Activated T-cell treated with anti-CD3 and anti-CD28 coated beads, Interleukin-2, amount 50 U/mL, for 4 hours (primary cell): ENCODE results near the gene KLRC3. TPM values are rescaled to one million over a fixed set of nuclear protein-coding genes. Genes with fewer than 3 reads are reported as not detected.
"Not testable (repeated sequence)": the region's sequence is repeated elsewhere in the genome, so short reads cannot be mapped to it uniquely, and the experiment has no call there.

Experiments used
- ATAC-seq, 2 donors: fragments of 200-7000 bp; cut with Tn5 transposase; one replicate each; pipeline ENCODE4 v1.10.0; 2021
- DNase-seq: peaks from one replicate; pipeline ENCODE4 v3.0.0-alpha.2; 2020
- H3K27me3 Mint-ChIP-seq: one replicate; pipeline ENCODE4 v1.8.0; 2021; ENCODE audit warnings: low read depth, mixed read lengths
- H3K36me3 Mint-ChIP-seq: one replicate; pipeline ENCODE4 v1.8.0; 2022; ENCODE audit warnings: mixed read lengths; ENCODE audit not compliant: insufficient read depth
- H3K4me1 Mint-ChIP-seq: one replicate; pipeline ENCODE4 v1.8.0; 2021; ENCODE audit warnings: low read depth, mixed read lengths
- H3K4me3 Mint-ChIP-seq: one replicate; pipeline ENCODE4 v1.8.0; 2021; ENCODE audit warnings: mild to moderate bottlenecking, moderate library complexity, mixed read lengths
- H3K9me3 Mint-ChIP-seq: one replicate; pipeline ENCODE4 v1.8.0; 2021; ENCODE audit warnings: mixed read lengths
- total RNA-seq, 3 donors: library from RNA; stranded (reverse); gene quantifications; one replicate each; pipeline ENCODE4 v1.2.1, GENCODE V29; 2021

KLRC3 gene
- total RNA-seq, 3 donors from 2014 or later = 0.46 to 0.47 TPM; not detected in 1

DNA sequence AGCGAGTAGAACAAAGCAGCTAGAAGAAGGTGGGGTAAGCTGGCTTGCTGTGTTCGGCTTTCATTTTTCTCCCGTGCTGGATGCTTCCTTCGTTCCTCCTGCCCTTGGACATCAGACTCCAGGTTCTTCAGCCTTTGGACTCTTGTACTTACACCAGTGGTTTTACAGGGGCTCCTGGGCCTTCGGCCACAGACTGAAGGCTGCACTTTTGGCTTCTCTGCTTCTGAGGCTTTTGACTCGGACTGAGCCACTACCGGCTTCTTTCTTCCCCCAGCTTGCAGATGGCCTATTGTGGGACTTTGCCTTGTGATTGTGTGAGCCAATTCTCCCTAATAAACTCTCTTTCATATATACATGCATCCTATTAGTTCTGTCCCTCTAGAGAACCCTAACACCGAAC is 5.5 kb upstream of the KLRC3 start:
- H3K4me1 Mint-ChIP-seq, ATAC-seq, DNase-seq, H3K27me3 Mint-ChIP-seq, H3K9me3 Mint-ChIP-seq, H3K36me3 Mint-ChIP-seq, H3K4me3 Mint-ChIP-seq: not testable (repeated sequence)

DNA sequence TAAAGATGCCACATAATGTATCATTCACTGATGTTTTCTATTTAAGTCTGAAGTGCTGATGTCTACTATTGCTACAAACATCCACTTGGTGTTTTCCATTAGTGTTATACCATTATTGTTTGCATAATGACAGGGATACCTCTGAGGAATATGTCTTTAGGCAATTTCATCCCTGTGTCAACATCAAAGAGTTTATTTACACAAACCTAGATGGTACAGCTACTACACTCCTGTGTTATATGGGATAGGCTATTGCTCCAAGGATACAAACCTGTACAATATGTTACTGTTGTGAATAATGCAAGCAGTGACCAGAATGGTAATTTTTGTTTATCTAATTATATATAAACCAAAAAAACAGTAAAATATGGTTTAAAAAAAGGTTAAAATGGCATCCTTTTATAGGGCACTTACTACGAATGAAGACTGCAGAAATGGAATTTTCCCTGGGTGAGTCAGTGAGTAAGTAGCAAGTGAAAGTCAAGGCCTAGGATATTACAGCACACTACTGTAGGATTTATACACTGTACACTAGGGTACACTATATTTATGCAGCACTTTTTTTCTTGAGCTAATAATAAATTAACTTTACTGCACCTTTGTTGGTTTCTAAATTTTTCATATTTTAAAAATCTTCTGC is 4.0 kb upstream of the KLRC3 start:
- not testable (repeated sequence) for H3K27me3 Mint-ChIP-seq, H3K4me3 Mint-ChIP-seq, H3K9me3 Mint-ChIP-seq, DNase-seq, H3K4me1 Mint-ChIP-seq, H3K36me3 Mint-ChIP-seq
- ATAC-seq = peak in 1 of 2 donors; percentile 38

DNA sequence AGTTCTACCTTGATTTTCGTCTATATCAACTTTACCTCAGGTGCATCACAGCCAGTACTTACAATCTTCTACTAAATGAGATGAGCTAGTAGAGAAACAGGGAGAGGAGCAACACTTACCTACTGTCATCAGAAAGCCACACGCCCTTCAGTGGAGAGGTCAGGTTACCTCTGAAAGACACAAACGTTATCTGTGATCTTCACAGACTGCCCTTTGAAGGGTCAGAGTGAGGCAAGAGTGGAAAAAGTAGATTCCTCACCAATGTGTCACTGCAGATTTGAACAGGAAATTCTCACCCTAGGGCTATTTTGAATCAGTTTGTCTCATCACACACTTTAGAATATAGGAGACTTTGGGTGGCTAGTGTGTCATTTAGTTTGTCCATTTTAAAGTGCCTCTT is 1.8 kb upstream of the KLRC3 start:
- DNase-seq, H3K36me3 Mint-ChIP-seq, H3K4me1 Mint-ChIP-seq, H3K9me3 Mint-ChIP-seq, H3K4me3 Mint-ChIP-seq, H3K27me3 Mint-ChIP-seq: not testable (repeated sequence)
- peak; percentile 43 to 59 for ATAC-seq

DNA sequence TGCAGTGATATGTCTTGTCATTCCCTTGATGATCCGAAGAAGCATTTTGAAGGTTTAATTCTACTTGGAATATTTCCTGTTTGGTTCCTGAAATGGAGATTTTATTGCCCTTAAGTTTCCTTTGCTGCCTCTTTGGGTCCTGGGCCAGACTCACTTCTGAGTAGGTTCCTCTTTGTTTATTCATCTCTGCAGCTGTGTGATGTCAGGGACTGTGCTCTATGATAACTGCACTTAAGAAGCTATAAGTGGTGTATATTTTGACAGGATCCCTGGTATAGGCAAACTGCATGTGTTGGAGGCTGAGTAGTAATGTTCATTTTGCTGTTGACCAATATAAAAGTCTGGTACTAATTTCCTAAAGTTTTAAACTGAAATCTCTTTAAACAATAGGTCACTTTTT is 11.0 kb downstream of the KLRC3 start, which contains the start of gene KLRC4:
Gene KLRC4 (minus strand): TSS at position 366 of the 400 bp plus-strand sequence. CDS start 182 bp downstream, at position 184.
- H3K9me3 Mint-ChIP-seq = peaks cover 3% of the 10 kb centered on the region
- DNase-seq (no peak), ATAC-seq (peak in 1 of 2 donors; percentile 68)
- no peaks in the 10 kb centered on the region for H3K36me3 Mint-ChIP-seq
- H3K27me3 Mint-ChIP-seq = peaks cover 7% of the 10 kb centered on the region
- H3K4me1 Mint-ChIP-seq = no peaks in the 10 kb centered on the region
- H3K4me3 Mint-ChIP-seq = peak within 1 kb of the TSS; percentile 66

DNA sequence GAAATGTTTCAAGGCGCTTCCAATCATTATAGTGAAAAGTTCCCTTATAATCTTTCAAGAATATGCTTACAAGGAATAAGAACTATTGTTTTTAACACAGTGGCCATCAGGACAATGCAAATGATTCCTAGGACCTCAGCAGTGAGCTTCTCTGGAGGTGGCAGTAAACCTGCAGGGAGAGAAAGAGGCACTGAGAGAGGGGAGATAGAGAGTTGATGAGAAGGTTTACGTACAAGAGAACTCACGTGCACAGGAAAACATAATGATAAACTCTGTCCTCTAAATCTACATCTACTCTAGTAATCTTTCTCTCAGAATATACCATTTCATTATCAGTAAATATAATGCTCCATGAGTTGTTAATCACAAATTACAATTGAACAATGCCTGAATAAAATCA is 11.6 kb downstream of the KLRC3 start:
- DNase-seq (no peak), ATAC-seq (no peak)
- Mint-ChIP-seq H3K36me3 (no peaks in the 10 kb centered on the region), H3K27me3 (peaks cover 7% of the 10 kb centered on the region), H3K9me3 (peaks cover 3% of the 10 kb centered on the region), H3K4me3 (peak overlapping the region; percentile 66), H3K4me1 (no peaks in the 10 kb centered on the region)

DNA sequence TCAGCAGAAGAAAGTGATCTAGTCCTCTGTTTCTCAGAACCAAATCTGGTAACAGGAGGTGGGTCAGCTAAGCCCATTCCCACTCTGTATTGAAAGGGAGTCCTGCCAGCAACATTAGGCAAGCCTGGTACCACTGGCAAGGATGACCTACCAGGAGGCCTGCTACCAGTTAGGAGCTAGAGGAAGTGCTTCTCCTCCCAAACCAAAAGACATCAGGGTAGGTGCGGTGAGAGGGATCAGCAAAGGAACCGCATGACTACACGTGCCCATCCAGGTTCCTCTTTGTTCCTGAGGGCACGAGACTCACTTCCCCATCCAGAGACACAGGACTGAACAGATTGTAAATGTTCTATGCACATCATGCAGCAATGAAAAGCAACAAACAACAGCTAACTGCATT is 13.7 kb downstream of the KLRC3 start:
- Mint-ChIP-seq H3K9me3 (peaks cover 3% of the 10 kb centered on the region), H3K4me3 (peak overlapping the region; percentile 61), H3K4me1 (no peaks in the 10 kb centered on the region), H3K27me3 (peaks cover 3% of the 10 kb centered on the region), H3K36me3 (no peaks in the 10 kb centered on the region)
- ATAC-seq = peak; percentile 14 to 18
- DNase-seq = no peak

DNA sequence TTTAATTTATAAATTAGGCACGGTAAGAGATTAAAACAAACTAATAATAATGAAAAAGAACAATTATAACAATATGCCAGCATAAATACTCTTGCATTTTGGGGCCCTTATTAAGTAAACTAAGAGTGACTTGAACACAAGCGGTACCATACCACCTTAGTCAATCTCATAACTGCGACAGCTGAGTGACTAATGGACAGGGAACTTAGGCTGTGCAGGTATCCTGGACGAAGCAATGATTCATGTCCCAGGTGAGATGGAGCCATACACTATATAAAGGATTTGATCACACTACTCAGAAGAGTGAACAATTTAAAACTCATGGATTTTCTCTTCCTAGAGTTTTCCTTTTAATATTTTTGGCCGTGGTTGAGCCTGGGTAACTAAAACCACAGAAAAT is 15.1 kb downstream of the KLRC3 start:
- Mint-ChIP-seq H3K4me1 (no peaks in the 10 kb centered on the region), H3K4me3 (peak overlapping the region; percentile 10), H3K9me3 (peaks cover 3% of the 10 kb centered on the region), H3K36me3 (no peaks in the 10 kb centered on the region), H3K27me3 (peaks cover 6% of the 10 kb centered on the region)
- ATAC-seq = peak in 1 of 2 donors; percentile 56
- no peak for DNase-seq

DNA sequence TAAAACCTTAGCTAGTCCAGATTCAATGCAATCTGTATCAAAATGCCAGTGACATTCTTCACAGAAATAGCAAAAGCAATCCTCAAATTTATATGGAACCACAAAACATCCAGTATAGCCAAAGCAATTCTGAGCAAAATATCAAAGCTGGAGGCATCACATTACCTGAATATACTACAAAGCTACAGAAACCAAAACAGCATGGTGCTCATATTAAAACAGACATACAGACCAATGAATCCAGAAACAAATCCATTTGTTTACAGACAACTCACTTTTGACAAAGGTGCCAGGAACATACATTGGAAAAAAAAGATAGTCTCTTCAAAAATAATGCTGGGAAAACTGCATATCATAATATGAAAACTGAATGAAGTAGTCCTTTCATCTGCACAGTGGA is 15.6 kb downstream of the KLRC3 start:
- H3K27me3 Mint-ChIP-seq = peaks cover 10% of the 10 kb centered on the region
- H3K9me3 Mint-ChIP-seq = peaks cover 3% of the 10 kb centered on the region
- H3K4me1 Mint-ChIP-seq = peaks cover 1% of the 10 kb centered on the region
- H3K36me3 Mint-ChIP-seq = no peaks in the 10 kb centered on the region
- DNase-seq (no peak), ATAC-seq (no peak)
- peak overlapping the region; percentile 10 for H3K4me3 Mint-ChIP-seq

DNA sequence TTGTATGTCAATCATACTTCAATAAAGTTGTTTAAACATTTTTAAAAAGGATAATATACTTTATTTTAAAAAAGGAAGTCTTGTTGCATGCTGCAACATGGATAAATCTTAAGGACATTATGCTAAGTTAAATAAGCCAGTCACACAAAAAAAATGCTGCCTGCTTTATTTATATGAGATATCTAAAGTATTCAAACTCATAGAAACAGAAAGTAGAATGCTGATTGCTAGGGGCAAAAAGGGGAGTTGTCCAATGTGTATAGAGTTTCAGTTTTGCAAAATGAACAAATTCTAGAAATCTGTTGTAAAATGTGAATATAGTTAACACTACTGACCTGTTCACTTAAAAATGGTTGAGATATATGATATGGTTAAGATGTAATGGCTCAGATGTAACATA is 19.6 kb downstream of the KLRC3 start:
- H3K4me3 Mint-ChIP-seq = peak overlapping the region; percentile 16
- peaks cover 12% of the 10 kb centered on the region for H3K27me3 Mint-ChIP-seq
- H3K9me3 Mint-ChIP-seq = peaks cover 3% of the 10 kb centered on the region
- H3K36me3 Mint-ChIP-seq = no peaks in the 10 kb centered on the region
- no peak for DNase-seq
- H3K4me1 Mint-ChIP-seq = peaks cover 7% of the 10 kb centered on the region
- no peak for ATAC-seq

DNA sequence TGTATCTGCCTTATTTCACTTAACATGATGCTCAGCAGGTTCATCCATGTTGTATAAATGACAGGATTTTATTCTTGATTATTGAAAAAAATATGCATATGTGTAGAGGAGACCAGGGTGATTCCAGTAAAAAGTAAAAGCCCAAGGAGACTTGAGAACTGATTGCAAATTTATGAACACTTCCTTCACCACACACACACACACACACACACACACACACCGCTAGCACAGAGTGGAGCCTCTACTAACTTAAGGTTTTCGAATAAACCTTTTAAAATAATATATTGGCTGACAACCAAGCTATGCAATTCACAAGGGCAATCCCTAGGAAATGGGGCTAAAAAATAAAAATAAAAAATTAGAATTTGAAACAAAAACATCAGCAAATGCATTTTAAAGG is 22.2 kb downstream of the KLRC3 start:
- no peak for ATAC-seq
- Mint-ChIP-seq H3K36me3 (no peaks in the 10 kb centered on the region), H3K9me3 (no peaks in the 10 kb centered on the region), H3K4me1 (peaks cover 15% of the 10 kb centered on the region), H3K27me3 (peaks cover 15% of the 10 kb centered on the region), H3K4me3 (peak overlapping the region; percentile 32)
- no peak for DNase-seq

DNA sequence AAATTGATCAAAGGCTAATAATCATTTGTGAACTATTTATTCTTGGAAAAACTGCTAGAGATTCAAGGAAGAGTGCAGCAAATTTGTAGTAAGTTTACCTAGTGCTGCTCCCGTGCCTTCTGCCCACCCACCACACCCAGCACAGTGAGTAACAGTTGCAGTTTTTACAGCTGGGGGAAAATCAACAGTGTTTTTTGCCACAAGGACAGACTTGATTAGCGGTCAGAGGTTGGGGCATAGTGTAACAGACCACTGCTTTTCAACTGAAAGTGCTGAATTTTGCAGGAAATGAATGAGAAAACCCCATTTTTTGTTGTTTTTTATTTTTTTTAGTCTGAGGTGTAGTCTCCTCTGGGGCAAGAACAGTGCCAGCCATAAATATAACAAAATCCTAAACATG is 23.1 kb downstream of the KLRC3 start:
- no peaks in the 10 kb centered on the region for H3K36me3 Mint-ChIP-seq
- peaks cover 15% of the 10 kb centered on the region for H3K27me3 Mint-ChIP-seq
- H3K9me3 Mint-ChIP-seq = no peaks in the 10 kb centered on the region
- DNase-seq = no peak
- ATAC-seq = peak; percentile 44 to 61
- H3K4me1 Mint-ChIP-seq = peaks cover 19% of the 10 kb centered on the region
- peak overlapping the region; percentile 16 for H3K4me3 Mint-ChIP-seq

DNA sequence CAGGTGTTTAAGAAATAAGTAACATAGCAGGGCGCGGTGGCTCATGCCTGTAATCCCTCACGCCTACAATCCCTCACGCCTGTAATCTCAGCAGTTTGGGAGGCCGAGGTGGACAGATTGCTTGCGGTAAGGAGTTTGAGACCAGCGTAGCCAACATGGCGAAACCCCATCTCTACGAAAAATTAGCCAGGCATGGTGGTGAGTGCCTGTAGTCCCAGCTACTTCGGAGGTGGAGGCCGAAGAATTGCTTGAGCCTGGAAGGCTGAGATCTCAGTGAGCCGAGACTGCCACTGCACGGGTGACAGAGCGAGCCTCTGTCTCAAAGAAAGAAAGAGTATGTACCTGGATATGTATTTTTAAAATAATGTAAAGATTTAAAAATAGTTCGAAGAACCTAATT is 24.2 kb downstream of the KLRC3 start:
- H3K9me3 Mint-ChIP-seq, H3K36me3 Mint-ChIP-seq, ATAC-seq, DNase-seq, H3K4me3 Mint-ChIP-seq: not testable (repeated sequence)
- Mint-ChIP-seq H3K4me1 (peaks cover 24% of the 10 kb centered on the region), H3K27me3 (peaks cover 15% of the 10 kb centered on the region)

DNA sequence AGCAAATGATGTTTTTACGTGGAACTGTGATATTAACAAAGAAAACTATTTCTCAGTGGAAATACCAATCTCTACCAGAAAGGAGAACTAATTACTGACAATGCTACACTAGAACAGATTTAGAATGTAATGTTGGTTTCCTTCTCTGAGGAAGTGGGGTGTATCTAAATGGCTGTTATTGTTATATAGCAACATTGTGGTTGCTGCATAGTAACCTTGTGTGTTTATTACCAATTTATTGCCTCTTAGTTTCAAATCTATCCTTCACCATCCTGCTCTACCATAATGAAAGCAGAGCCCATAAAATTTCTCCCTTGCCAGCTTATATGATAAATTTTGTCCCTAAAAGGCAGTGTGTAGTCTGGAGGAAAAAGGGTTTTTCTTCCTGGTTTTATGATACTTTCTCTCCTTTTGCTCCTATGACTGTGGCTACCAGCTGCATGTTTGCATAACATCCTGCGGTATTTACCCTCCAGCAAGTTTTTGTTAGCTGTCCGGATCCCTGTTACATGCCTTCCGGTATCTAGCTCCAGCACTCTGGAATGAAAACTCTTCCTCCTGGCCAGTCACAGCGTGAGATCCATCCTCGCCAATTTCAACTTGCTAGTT is 24.9 kb downstream of the KLRC3 start:
- ATAC-seq = peak; percentile 51 to 54
- peak overlapping the region; percentile 47 for H3K4me3 Mint-ChIP-seq
- H3K36me3 Mint-ChIP-seq = no peaks in the 10 kb centered on the region
- no peaks in the 10 kb centered on the region for H3K9me3 Mint-ChIP-seq
- H3K4me1 Mint-ChIP-seq = peaks cover 24% of the 10 kb centered on the region
- DNase-seq = no peak
- H3K27me3 Mint-ChIP-seq = peaks cover 13% of the 10 kb centered on the region

DNA sequence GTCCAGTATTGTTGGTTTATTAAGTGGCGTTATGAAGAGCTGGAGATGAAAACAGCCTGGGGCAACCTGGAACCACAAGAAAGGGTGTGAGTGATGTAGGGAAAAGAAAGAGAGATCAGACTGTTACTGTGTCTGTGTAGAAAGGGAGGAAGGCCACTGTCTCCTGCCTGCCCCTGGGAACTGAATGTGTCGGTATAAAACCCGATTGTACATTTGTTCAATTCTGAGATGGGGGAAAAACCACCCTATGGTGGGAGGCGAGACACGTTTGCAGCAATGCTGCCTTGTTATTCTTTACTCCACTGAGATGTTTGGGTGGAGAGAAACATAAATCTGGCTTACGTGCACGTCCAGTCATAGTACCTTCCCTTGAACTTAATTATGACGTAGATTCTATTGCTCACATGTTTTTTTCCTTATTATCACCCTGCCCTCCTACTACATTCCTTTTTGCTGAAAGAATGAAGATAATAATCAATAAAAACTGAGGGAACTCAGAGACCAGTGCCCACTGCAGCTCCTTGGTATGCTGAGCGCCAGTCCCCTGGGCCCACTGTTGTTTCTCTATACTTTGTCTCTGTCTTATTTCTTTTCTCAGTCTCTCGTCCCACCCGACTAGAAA is 25.8 kb downstream of the KLRC3 start:
- Mint-ChIP-seq H3K27me3 (peaks cover 13% of the 10 kb centered on the region), H3K4me1 (peaks cover 27% of the 10 kb centered on the region), H3K4me3 (peak overlapping the region; percentile 44)
- not testable (repeated sequence) for H3K9me3 Mint-ChIP-seq, DNase-seq, H3K36me3 Mint-ChIP-seq
- ATAC-seq = peak; percentile 56 to 58

DNA sequence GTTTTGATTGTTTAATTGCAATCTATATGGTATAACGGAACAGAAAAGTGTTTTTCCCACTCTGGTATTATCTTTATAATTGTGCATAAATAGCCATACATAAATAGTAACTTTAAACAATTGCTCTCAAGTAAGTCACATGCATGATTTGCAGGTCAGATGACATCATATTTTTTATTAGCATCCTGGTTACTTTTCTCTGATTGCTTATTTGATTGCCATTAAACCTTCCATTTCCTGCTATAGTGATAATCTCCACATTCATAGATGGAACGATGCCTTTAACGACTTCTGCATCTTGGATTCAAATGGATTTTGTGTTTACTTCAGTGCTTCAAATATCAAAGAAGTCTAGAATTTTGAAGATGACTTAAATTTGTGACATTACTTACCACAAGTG is 27.1 kb downstream of the KLRC3 start:
- H3K27me3 Mint-ChIP-seq = peaks cover 13% of the 10 kb centered on the region
- ATAC-seq (no peak), DNase-seq (no peak)
- H3K9me3 Mint-ChIP-seq = no peaks in the 10 kb centered on the region
- H3K4me3 Mint-ChIP-seq = no peak overlapping the region
- peaks cover 24% of the 10 kb centered on the region for H3K4me1 Mint-ChIP-seq
- no peaks in the 10 kb centered on the region for H3K36me3 Mint-ChIP-seq
